Putamen (tissue), 1 donor: ENCODE measurements around the gene NIPA2.

Experiments used
- DNase-seq: peaks from one replicate; pipeline ENCODE4 v3.0.0-alpha.2; 2016; ENCODE audit warnings: low spot score

Gene NIPA2

GRCh38 chr15:22902981-22903380 lies 64.5 kb downstream of the NIPA2 start:
- no peak for DNase-seq

GRCh38 chr15:22903427-22903826 lies 65.0 kb downstream of the NIPA2 start:
- DNase-seq, result no peak

GRCh38 chr15:22903961-22904534 lies 65.6 kb downstream of the NIPA2 start:
- no peak for DNase-seq

GRCh38 chr15:22904736-22905135 lies 66.3 kb downstream of the NIPA2 start:
- no peak for DNase-seq

GRCh38 chr15:22907161-22907950 lies 68.9 kb downstream of the NIPA2 start:
- DNase-seq, result no peak

- DNase-seq, result no peak
Measured at GRCh38 chr15:22908830-22909229, 70.4 kb downstream of the NIPA2 start.

GRCh38 chr15:22911306-22911705 lies 72.8 kb downstream of the NIPA2 start:
- no peak for DNase-seq

GRCh38 chr15:22912256-22912655 lies 73.8 kb downstream of the NIPA2 start:
- DNase-seq, result no peak

GRCh38 chr15:22913646-22914380 lies 75.3 kb downstream of the NIPA2 start:
- DNase-seq, result no peak

- DNase-seq, result no peak
Measured at GRCh38 chr15:22915866-22916515, 77.5 kb downstream of the NIPA2 start.

- DNase-seq, result no peak
Measured at GRCh38 chr15:22916606-22917350, 78.3 kb downstream of the NIPA2 start.

GRCh38 chr15:22917556-22917955 lies 79.1 kb downstream of the NIPA2 start:
- DNase-seq, result no peak
